Uterus (tissue), 4 donors: ENCODE measurements around the gene KCTD1. TPM values are rescaled to one million over a fixed set of nuclear protein-coding genes. Genes with fewer than 3 reads are reported as not detected.

Experiments used
- DNase-seq, 2 donors: peaks; one replicate each; pipeline ENCODE4 v3.0.0-alpha.2; 2019 to 2020
- H3K27ac ChIP-seq, 2 donors: fragments of 200-600 bp; sonication (generic); 1 replicate in 1 of 2; 2 replicates in 1 of 2; pipeline ENCODE4 v1.5.1; 2016 to 2018
- H3K27me3 ChIP-seq, 2 donors: fragments of 200-600 bp; sonication (generic); one replicate each; pipeline ENCODE4 v1.5.1; 2018 to 2019; ENCODE audit warnings: control low read depth in 1 of 2
- H3K36me3 ChIP-seq, 2 donors: fragments of 200-600 bp; sonication (generic); one replicate each; pipeline ENCODE4 v1.5.1; 2019; ENCODE audit warnings: control low read depth in 1 of 2
- H3K4me1 ChIP-seq, 2 donors: fragments of 200-600 bp; sonication (generic); one replicate each; pipeline ENCODE4 v1.5.1; 2018 to 2019; ENCODE audit warnings: control low read depth in 1 of 2
- H3K4me3 ChIP-seq, 2 donors: fragments of 200-600 bp; sonication (generic); 1 replicate in 1 of 2; 2 replicates in 1 of 2; pipeline ENCODE4 v1.5.1; 2018 to 2019; ENCODE audit warnings: mild to moderate bottlenecking in 1 of 2
- H3K9me3 ChIP-seq, 2 donors: fragments of 200-600 bp; sonication (generic); one replicate each; pipeline ENCODE4 v1.5.1; 2019; ENCODE audit warnings: control low read depth in 1 of 2
- CTCF ChIP-seq, 4 experiments: fragments of 200-600 bp in 2 of 4; fragments of 450-650 bp in 2 of 4; sonication (generic) in 2 of 4; IDR thresholded peaks; one replicate each; pipeline ENCODE4 v1.5.1; 2016 to 2019; ENCODE audit warnings: antibody characterized with exemption in 4 of 4, mild to moderate bottlenecking in 2 of 4, moderate library complexity in 1 of 4
- POLR2A ChIP-seq, 2 donors: fragments of 450-650 bp; IDR thresholded peaks; one replicate each; pipeline ENCODE4 v1.6.1; 2016; ENCODE audit warnings: antibody characterized with exemption in 2 of 2, mild to moderate bottlenecking in 1 of 2, moderate library complexity in 1 of 2
- intact Hi-C: fragments of 100-400 bp; cut with DNase I; formaldehyde crosslinking; loops from one replicate; pipeline ENCODE4 v1.15.1; 2023; ENCODE audit warnings: low total_unique reads
- microRNA-seq: library from miRNA; unstranded; fragments of <30 nt; microRNA quantifications from one replicate; pipeline ENCODE4, GENCODE V29; 2016; ENCODE audit warnings: borderline microRNAs expressed, borderline replicate concordance
- small RNA-seq: library from RNA; depleted of rRNA; stranded (forward); fragments of <200 nt; gene quantifications from one replicate; pipeline ENCODE3, GENCODE V24; 2016
- total RNA-seq, 4 donors: library from RNA; depleted of rRNA in 3 of 4; stranded (reverse); fragments of >200 nt in 3 of 4; gene quantifications; one replicate each; pipeline versions ENCODE4 v1.1.0 to v1.2.4, GENCODE V29; 2014 to 2023
- donor health status: DM: yes; HTN: yes; CAD: no.

KCTD1 gene
- total RNA-seq, 4 donors from 2014 or later = 1.2 to 41.3 (median 11.7) TPM

- Histone ChIP-seq H3K27ac (no peak overlapping the region), H3K36me3 (no peaks in the 10 kb centered on the region), H3K4me3 (no peak overlapping the region), H3K9me3 (no peaks in the 10 kb centered on the region), H3K4me1 (no peaks in the 10 kb centered on the region), H3K27me3 (no peaks in the 10 kb centered on the region)
- DNase-seq = no peak
- TF ChIP-seq POLR2A (IDR thresholded peaks at IDR 0.05) = no peak
- TF ChIP-seq CTCF (IDR thresholded peaks at IDR 0.05) = no peak
- intact Hi-C loops = no loop called here
These were observed 142.0 kb downstream of the KCTD1 start for GRCh38 chr18:26406324-26406723.

- H3K9me3 ChIP-seq = no peaks in the 10 kb centered on the region
- intact Hi-C loops = no loop called here
These were observed 143.1 kb downstream of the KCTD1 start for GRCh38 chr18:26405190-26405801.

More at GRCh38 chr18:26405190-26405801, 143.1 kb downstream of the KCTD1 start:
- TF ChIP-seq CTCF (IDR thresholded peaks at IDR 0.05) = peak in 2 of 4 experiments; percentile 13 to 17
- TF ChIP-seq POLR2A (IDR thresholded peaks at IDR 0.05) = no peak
- Histone ChIP-seq H3K27ac (no peak overlapping the region), H3K36me3 (no peaks in the 10 kb centered on the region), H3K4me1 (no peaks in the 10 kb centered on the region), H3K4me3 (no peak overlapping the region), H3K27me3 (no peaks in the 10 kb centered on the region)
- no peak for DNase-seq

Small RNA genes within 50 kb of the gene (microRNA-seq; reads per million reads assigned to microRNA genes)
- gene MIR8057 = not detected

Small RNA genes within 50 kb of the gene (small RNA-seq; reads per million reads assigned to genes)
- not detected for gene MIR8057
